SK-N-SH (cell line): Measurements from ENCODE around the gene CACNA1D. TPM values are rescaled to one million over a fixed set of nuclear protein-coding genes. Genes with fewer than 3 reads are reported as not detected.

ENCODE experiments used
- CTCF ChIA-PET: fragments of 300-600, 350-600 bp; formaldehyde crosslinking; extraction: SDS; loops from one replicate; lab custom pipeline; 2021; lab: Yijun Ruan, JAX
- POLR2A ChIA-PET: fragments of 350-600 bp; sonication (Branson Sonifier 250); formaldehyde crosslinking; extraction: SDS; loops from one replicate; lab custom pipeline; 2020; ENCODE audit warnings: antibody characterized with exemption, inconsistent platforms; lab: Yijun Ruan, JAX
- DNase-seq: peaks from one replicate; pipeline ENCODE4 v3.0.0; 2012
- H2AFZ ChIP-seq: fragments of 200-600 bp; sonication (generic); 2 replicates; pipeline ENCODE4 v1.8.1; 2016; ENCODE audit warnings: antibody characterized with exemption, mild to moderate bottlenecking, low read depth
- H3F3A ChIP-seq: fragments of 200-600 bp; sonication (generic); replicated peaks from 2 replicates; pipeline ENCODE3; 2016; ENCODE audit warnings: antibody characterized with exemption, mild to moderate bottlenecking; ENCODE audit not compliant: insufficient read depth
- H3K27ac ChIP-seq, 2 experiments: fragments of 200-500 bp in 1 of 2; fragments of 200-600 bp in 1 of 2; sonication (Bioruptor generic) in 1 of 2; sonication (generic), shearing (Covaris generic) in 1 of 2; 2 replicates each; pipeline versions ENCODE4 v1.5.1 to v1.6.1; 2014 to 2016; ENCODE audit warnings: low read depth in 2 of 2, inconsistent platforms in 1 of 2, low read length in 1 of 2, mild to moderate bottlenecking in 1 of 2, mixed read lengths in 1 of 2
- H3K27me3 ChIP-seq: fragments of 200-600 bp; sonication (generic), shearing (Covaris generic); 2 replicates; pipeline ENCODE4 v1.6.1; 2016; ENCODE audit warnings: mixed run types; ENCODE audit not compliant: insufficient read depth
- H3K36me3 ChIP-seq, 2 experiments: fragments of 200-500 bp in 1 of 2; fragments of 200-600 bp in 1 of 2; sonication (Bioruptor generic) in 1 of 2; sonication (generic) in 1 of 2; replicated peaks in 1 of 2; 2 replicates each; pipeline versions ENCODE3 to v1.5.1; 2014 to 2016; ENCODE audit warnings: low read length in 1 of 2, mild to moderate bottlenecking in 1 of 2; ENCODE audit not compliant: insufficient read depth in 2 of 2, control insufficient read depth in 1 of 2
- H3K4me1 ChIP-seq, 2 experiments: fragments of 200-500 bp in 1 of 2; fragments of 200-600 bp in 1 of 2; sonication (Bioruptor generic) in 1 of 2; sonication (generic), shearing (Covaris generic) in 1 of 2; 2 replicates each; pipeline versions ENCODE4 v1.5.1 to v1.6.1; 2014 to 2016; ENCODE audit warnings: low read depth in 1 of 2, low read length in 1 of 2, mixed run types in 1 of 2; ENCODE audit not compliant: insufficient read depth in 2 of 2, control insufficient read depth in 1 of 2
- H3K4me2 ChIP-seq: fragments of 200-600 bp; sonication (generic), shearing (Covaris generic); 2 replicates; pipeline ENCODE4 v1.6.1; 2017; ENCODE audit warnings: mixed run types
- H3K4me3 ChIP-seq, 2 experiments: fragments of 200-500 bp in 1 of 2; fragments of 200-600 bp in 1 of 2; sonication (Bioruptor generic) in 1 of 2; sonication (generic), shearing (Covaris generic) in 1 of 2; 2 replicates each; pipeline versions ENCODE4 v1.5.1 to v1.8.1; 2014 to 2016; ENCODE audit warnings: low read depth in 2 of 2, inconsistent platforms in 1 of 2, low read length in 1 of 2, mild to moderate bottlenecking in 1 of 2, mixed read lengths in 1 of 2, moderate library complexity in 1 of 2
- H3K79me2 ChIP-seq: fragments of 200-600 bp; sonication (generic); 2 replicates; pipeline ENCODE4 v1.8.1; 2017; ENCODE audit warnings: mild to moderate bottlenecking; ENCODE audit not compliant: insufficient read depth
- H3K9ac ChIP-seq: fragments of 200-600 bp; sonication (generic); 2 replicates; pipeline ENCODE4 v1.6.1; 2017; ENCODE audit warnings: mixed run types
- H3K9me2 ChIP-seq: fragments of 200-600 bp; sonication (generic); 2 replicates; pipeline ENCODE4 v1.6.1; 2017; ENCODE audit warnings: mixed run types
- H3K9me3 ChIP-seq: fragments of 200-600 bp; sonication (generic); 2 replicates; pipeline ENCODE4 v1.6.1; 2017; ENCODE audit warnings: mixed run types, mild to moderate bottlenecking, moderate library complexity
- H4K20me1 ChIP-seq: fragments of 200-600 bp; sonication (generic); 2 replicates; pipeline ENCODE4 v1.6.1; 2017; ENCODE audit warnings: mild to moderate bottlenecking, mixed run types; ENCODE audit not compliant: insufficient read depth
- EP300 ChIP-seq, 2 experiments: IDR thresholded peaks; 2 replicates each; pipeline versions ENCODE4 v1.4.0 to v1.6.1; 2012; ENCODE audit warnings: borderline replicate concordance in 1 of 2, low read depth in 1 of 2, low read length in 1 of 2
- FOXJ3 ChIP-seq: sonication (generic); formaldehyde crosslinking; IDR thresholded peaks from 2 replicates; pipeline ENCODE4 v1.5.1; 2020; ENCODE audit warnings: mild to moderate bottlenecking, missing genetic modification reagents
- MXI1 ChIP-seq: IDR thresholded peaks from 2 replicates; pipeline ENCODE4 v1.6.1; 2012; ENCODE audit warnings: mild to moderate bottlenecking, low read depth, low read length, improper control_type of control experiment
- NFIC ChIP-seq: IDR thresholded peaks from 2 replicates; pipeline ENCODE4 v1.4.0; 2012; ENCODE audit warnings: borderline replicate concordance
- RAD21 ChIP-seq: IDR thresholded peaks from 2 replicates; pipeline ENCODE4 v1.6.1; 2012; ENCODE audit warnings: mild to moderate bottlenecking, low read length
- RFX5 ChIP-seq: IDR thresholded peaks from 2 replicates; pipeline ENCODE4 v1.6.1; 2012; ENCODE audit warnings: mild to moderate bottlenecking, improper control_type of control experiment, low read length
- SMC3 ChIP-seq: IDR thresholded peaks from 2 replicates; pipeline ENCODE4 v1.6.1; 2012; ENCODE audit warnings: low read depth, low read length, improper control_type of control experiment
- YY1 ChIP-seq: IDR thresholded peaks from 2 replicates; pipeline ENCODE4 v1.4.0; 2012; ENCODE audit warnings: low read depth, mild to moderate bottlenecking
- WGBS: methylation state at CpG from one replicate; pipeline ENCODE4 v1.1.6; 2017; ENCODE audit warnings: low lambda C conversion rate; 5-methylcytosine and 5-hydroxymethylcytosine counted together
- polyA plus RNA-seq, 3 experiments: library from polyadenylated mRNA; depleted of rRNA; stranded (reverse); fragments of >200 nt; gene quantifications; 2 replicates each; pipeline ENCODE4 v1.2.3, GENCODE V29; 2012
- TF ChIP-seq, protein P1 (sequence below): IDR thresholded peaks from 2 replicates; pipeline ENCODE4 v1.4.0; 2012; ENCODE audit warnings: low read depth
- TF ChIP-seq, protein P2 (sequence below): fragments of 200-600 bp; sonication (generic); IDR thresholded peaks from 2 replicates; pipeline ENCODE4 v1.6.1; 2017; ENCODE audit warnings: antibody characterized with exemption, mild to moderate bottlenecking, moderate library complexity
- TF ChIP-seq, protein P3 (sequence below): IDR thresholded peaks from 2 replicates; pipeline ENCODE4 v1.6.1; 2012; ENCODE audit warnings: mild to moderate bottlenecking, low read depth, low read length, moderate library complexity
- TF ChIP-seq, protein P4 (sequence below): fragments of 150-350 bp; IDR thresholded peaks from 2 replicates; pipeline ENCODE4 v1.6.1; 2017; ENCODE audit warnings: antibody characterized with exemption, low read length, low read depth, borderline replicate concordance

CACNA1D gene
- polyA plus RNA-seq, 1 of the 3 experiments (the other 2 are of a cell fraction), result 0.12 TPM

DNA sequence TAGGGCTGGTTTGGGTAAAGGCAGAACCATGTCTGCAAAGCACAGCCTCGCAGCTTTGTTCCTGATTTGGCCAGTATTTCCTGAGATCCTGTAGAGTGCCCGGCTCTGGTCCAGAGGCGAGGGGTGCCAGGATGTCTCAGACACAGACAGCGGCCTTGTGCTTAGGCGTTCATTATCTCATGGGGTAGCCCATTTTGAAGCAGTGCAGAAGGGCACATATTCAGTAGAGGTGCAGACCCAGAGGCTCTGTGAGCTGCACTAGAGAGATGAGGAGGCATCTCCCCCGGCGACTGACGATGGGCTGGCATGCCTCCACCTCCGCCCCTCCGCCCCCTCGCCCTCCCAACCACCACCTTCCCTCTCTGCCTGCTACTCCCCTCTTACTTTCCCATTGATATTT, 181.5 kb downstream of the CACNA1D start (continued):
- TF ChIP-seq, protein P1, sequence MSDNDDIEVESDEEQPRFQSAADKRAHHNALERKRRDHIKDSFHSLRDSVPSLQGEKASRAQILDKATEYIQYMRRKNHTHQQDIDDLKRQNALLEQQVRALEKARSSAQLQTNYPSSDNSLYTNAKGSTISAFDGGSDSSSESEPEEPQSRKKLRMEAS, result no peak
- TF ChIP-seq RFX5 (no peak), SMC3 (no peak)

DNA sequence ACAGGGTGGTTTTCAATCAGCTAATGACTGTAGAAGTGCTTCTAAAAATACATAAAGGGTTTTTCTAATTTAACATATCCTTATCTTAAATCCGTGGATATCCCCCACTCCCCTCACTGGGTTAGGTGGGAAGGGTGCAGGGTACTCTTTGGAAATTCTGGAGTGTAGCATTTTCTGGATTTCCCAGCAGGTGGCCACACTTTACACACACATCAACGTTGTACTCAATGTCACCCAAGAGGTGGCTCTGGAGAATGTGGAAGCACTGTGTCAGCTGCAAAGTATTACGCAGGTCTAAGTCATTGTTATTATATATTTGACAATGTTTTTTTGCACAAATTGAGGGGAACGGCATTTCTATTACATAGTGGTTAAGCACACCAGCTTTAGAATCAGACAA, 183.0 kb downstream of the CACNA1D start:
- H3K27me3 ChIP-seq, result no peaks in the 10 kb centered on the region; the same call in 1 of the 2 replicates
- H3K27ac ChIP-seq, result no peak overlapping the region
- no peaks in the 10 kb centered on the region for H3K9me3 ChIP-seq
- no peaks in the 10 kb centered on the region for H3K79me2 ChIP-seq
- TF ChIP-seq, protein P2, sequence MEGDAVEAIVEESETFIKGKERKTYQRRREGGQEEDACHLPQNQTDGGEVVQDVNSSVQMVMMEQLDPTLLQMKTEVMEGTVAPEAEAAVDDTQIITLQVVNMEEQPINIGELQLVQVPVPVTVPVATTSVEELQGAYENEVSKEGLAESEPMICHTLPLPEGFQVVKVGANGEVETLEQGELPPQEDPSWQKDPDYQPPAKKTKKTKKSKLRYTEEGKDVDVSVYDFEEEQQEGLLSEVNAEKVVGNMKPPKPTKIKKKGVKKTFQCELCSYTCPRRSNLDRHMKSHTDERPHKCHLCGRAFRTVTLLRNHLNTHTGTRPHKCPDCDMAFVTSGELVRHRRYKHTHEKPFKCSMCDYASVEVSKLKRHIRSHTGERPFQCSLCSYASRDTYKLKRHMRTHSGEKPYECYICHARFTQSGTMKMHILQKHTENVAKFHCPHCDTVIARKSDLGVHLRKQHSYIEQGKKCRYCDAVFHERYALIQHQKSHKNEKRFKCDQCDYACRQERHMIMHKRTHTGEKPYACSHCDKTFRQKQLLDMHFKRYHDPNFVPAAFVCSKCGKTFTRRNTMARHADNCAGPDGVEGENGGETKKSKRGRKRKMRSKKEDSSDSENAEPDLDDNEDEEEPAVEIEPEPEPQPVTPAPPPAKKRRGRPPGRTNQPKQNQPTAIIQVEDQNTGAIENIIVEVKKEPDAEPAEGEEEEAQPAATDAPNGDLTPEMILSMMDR, result peak; percentile 33; the same call in 1 of the 2 replicates
- TF ChIP-seq SMC3 (peak; percentile 49; the same call in 1 of the 2 replicates), NFIC (no peak), RAD21 (peak; percentile 62)
- DNase-seq, result peak; percentile 40
- H4K20me1 ChIP-seq, result no peaks in the 10 kb centered on the region
- no peak overlapping the region for H3K4me3 ChIP-seq
- no peaks in the 10 kb centered on the region for H3K36me3 ChIP-seq
- no peak overlapping the region for H2AFZ ChIP-seq
- ChIA-PET CTCF (interaction anchor here (0.6 to 6.0 kb wide), 8 partner anchors 8 to 302 kb away, joined by 3 to 70 read pairs (median 5); no protein-coding TSS in a partner anchor), POLR2A (no interaction called here)
- H3K9ac ChIP-seq, result no peak overlapping the region
- WGBS, result 55% methylated on average over 4 of the region's 4 CpGs
- no peak overlapping the region for H3K4me2 ChIP-seq
- no peaks in the 10 kb centered on the region for H3F3A ChIP-seq
- H3K4me1 ChIP-seq, result peaks cover 0 to 41% of the 10 kb centered on the region in 2 experiments; a peak in 2 of 4 replicates
- no peaks in the 10 kb centered on the region for H3K9me2 ChIP-seq

DNA sequence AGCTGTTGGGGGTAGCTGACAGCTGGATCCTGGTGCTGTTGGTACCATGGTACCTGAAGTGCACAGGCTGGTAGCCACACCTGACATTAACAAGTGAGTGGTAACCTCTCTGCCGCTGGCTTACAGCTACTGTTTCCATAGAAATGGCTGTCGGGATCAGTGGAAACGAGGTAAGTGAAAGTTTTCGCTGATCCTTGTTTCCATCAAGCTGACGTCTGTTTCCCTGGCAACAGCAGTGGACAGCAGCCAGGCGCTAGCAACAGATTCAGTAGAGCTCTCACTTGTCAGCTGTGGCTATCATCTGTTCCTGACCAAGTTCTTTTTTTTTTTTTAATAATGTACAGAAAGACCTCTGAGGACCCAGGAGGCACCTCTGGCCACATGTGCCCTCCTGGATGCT, 185.6 kb downstream of the CACNA1D start:
- Histone ChIP-seq H3K27ac (peak overlapping the region in 1 of 2 experiments; percentile 67; a peak in 2 of 4 replicates), H2AFZ (no peak overlapping the region), H3F3A (no peaks in the 10 kb centered on the region), H3K9me2 (no peaks in the 10 kb centered on the region), H3K4me3 (no peak overlapping the region), H3K9me3 (no peaks in the 10 kb centered on the region), H3K9ac (no peak overlapping the region), H3K36me3 (no peaks in the 10 kb centered on the region), H3K27me3 (no peaks in the 10 kb centered on the region; the same call in 1 of the 2 replicates), H3K4me1 (peaks cover 0 to 22% of the 10 kb centered on the region in 2 experiments; a peak in 2 of 4 replicates), H3K79me2 (no peaks in the 10 kb centered on the region), H3K4me2 (no peak overlapping the region), H4K20me1 (no peaks in the 10 kb centered on the region)
- TF ChIP-seq RFX5 (peak; percentile 83), FOXJ3 (CRISPR knock-in tag) (0 out of 2 replicates have a peak, but pooled peaks have one; percentile 25), EP300 (IDR thresholded peaks at IDR 0.05; ENCODE audit: borderline replicate concordance in 1 of 2, low read depth in 1 of 2, low read length in 1 of 2) (peak in 1 of 2 experiments; percentile 39; a peak in 1 of 4 replicates), YY1 (no peak), MXI1 (peak; percentile 80)
- TF ChIP-seq, protein P3, sequence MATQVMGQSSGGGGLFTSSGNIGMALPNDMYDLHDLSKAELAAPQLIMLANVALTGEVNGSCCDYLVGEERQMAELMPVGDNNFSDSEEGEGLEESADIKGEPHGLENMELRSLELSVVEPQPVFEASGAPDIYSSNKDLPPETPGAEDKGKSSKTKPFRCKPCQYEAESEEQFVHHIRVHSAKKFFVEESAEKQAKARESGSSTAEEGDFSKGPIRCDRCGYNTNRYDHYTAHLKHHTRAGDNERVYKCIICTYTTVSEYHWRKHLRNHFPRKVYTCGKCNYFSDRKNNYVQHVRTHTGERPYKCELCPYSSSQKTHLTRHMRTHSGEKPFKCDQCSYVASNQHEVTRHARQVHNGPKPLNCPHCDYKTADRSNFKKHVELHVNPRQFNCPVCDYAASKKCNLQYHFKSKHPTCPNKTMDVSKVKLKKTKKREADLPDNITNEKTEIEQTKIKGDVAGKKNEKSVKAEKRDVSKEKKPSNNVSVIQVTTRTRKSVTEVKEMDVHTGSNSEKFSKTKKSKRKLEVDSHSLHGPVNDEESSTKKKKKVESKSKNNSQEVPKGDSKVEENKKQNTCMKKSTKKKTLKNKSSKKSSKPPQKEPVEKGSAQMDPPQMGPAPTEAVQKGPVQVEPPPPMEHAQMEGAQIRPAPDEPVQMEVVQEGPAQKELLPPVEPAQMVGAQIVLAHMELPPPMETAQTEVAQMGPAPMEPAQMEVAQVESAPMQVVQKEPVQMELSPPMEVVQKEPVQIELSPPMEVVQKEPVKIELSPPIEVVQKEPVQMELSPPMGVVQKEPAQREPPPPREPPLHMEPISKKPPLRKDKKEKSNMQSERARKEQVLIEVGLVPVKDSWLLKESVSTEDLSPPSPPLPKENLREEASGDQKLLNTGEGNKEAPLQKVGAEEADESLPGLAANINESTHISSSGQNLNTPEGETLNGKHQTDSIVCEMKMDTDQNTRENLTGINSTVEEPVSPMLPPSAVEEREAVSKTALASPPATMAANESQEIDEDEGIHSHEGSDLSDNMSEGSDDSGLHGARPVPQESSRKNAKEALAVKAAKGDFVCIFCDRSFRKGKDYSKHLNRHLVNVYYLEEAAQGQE, result peak; percentile 54; the same call in 1 of the 2 replicates
- TF ChIP-seq, protein P4, sequence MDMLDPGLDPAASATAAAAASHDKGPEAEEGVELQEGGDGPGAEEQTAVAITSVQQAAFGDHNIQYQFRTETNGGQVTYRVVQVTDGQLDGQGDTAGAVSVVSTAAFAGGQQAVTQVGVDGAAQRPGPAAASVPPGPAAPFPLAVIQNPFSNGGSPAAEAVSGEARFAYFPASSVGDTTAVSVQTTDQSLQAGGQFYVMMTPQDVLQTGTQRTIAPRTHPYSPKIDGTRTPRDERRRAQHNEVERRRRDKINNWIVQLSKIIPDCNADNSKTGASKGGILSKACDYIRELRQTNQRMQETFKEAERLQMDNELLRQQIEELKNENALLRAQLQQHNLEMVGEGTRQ, result no peak
- TF ChIP-seq, protein P2, result no peak
- peak; percentile 79 for DNase-seq
- WGBS, result 6% methylated on average over 5 of the region's 6 CpGs
- CTCF ChIA-PET, result interaction anchor here (0.7 to 6.0 kb wide), 5 partner anchors 9 to 34 kb away, joined by 4 to 70 read pairs (median 4); no protein-coding TSS in a partner anchor
- POLR2A ChIA-PET, result no interaction called here
